ENCODE data around the gene WNT5B.
"Not testable (repeated sequence)": the region's sequence is repeated elsewhere in the genome, so short reads cannot be mapped to it uniquely, and the experiment has no call there.

WNT5B gene

GRCh38 chr12:1692895-1693610, 64.0 kb downstream of the WNT5B start:
- FAIRE-seq, result no peak

DNA sequence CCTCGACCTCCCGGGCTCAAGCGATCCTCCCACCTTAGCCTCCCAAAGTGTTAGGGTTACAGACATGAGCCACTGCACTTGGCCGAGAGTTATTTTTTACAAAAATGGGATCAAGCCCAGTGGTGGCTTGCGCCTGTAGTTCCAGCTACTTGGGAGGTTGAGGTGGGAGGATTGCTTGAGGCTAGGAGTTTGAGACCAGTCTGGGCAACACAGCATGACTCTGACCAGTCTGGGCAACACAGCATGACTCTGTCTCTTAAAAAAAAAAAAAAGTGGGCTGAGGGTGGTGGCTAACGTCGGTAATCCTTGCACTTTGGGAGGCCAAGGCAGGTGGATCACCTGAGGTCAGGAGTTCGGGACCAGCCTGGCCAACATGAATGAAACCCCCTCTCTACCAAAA, 66.1 kb downstream of the WNT5B start:
- FAIRE-seq, result not testable (repeated sequence)

GRCh38 chr12:1695886-1696670, 67.0 kb downstream of the WNT5B start:
- no peak for FAIRE-seq

- FAIRE-seq, result no peak
These were observed 67.8 kb downstream of the WNT5B start for GRCh38 chr12:1696800-1697199.

All from G401.6 (cell line).